GM21619 (cell line): Measurements from ENCODE around the gene PHKB.

Experiments
- ATAC-seq: cut with Tn5 transposase; IDR thresholded peaks from one replicate; pipeline ENCODE4 v1.9.1; 2021; ENCODE audit not compliant: unreplicated experiment

The PHKB gene

GRCh38 chr16:47617732-47618131, 156.6 kb downstream of the PHKB start:
- no peak for ATAC-seq

DNA sequence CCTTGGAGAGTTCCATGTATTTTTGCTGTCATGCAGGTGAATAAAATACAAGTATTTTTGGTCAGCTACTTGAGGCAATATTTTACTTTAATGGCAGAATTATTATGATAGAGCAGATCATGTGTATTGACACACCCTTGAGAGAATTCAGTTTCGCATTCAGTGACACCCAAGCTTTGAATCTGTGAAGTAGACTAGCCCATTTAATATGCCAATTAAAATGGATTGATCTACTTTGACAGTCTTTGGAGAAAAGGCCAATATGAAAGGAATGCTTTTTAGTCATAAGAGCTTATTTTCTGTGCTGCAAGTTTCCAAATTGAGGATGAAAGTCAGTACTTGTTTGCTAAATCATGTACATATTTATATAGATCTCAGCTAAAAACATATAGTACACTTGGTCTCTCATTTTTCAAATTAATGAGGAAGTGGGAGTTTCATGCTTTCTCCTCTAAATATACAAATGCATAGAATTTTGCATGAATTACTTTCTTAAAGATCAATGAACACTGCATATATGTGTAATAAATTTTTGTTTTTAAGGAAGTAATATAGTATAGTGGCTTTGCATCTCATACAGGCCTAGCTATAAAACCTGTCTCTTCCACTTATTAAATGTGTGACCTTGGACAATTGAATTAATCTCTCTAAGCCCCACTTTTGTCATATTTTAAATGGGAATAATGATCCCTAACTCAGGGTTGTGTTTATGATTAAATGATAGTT, 161.5 kb downstream of the PHKB start:
- no peak for ATAC-seq

GRCh38 chr16:47624563-47624962, 163.4 kb downstream of the PHKB start:
- ATAC-seq: no peak

- no peak for ATAC-seq
These were observed 164.0 kb downstream of the PHKB start for GRCh38 chr16:47625115-47625567.

DNA sequence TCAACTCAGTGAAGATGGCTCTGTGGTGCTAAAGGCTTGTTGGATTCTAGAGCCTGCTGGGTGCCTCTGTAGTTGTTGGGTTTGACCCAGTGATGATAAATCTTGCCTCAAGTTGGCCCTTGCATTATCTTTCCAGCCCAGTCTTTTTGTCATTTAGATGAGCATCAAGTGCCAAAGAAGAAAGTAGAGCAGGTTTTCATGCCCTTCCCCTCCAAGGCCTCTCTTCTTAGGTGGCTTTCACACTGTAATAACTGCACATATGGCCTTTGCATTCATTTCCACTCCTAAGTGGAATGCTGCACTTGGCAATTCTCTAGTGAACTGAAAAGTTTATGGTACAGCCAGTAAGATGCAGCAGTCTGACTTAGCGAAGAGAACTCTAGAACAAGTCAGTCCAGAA, 165.1 kb downstream of the PHKB start:
- ATAC-seq: no peak

DNA sequence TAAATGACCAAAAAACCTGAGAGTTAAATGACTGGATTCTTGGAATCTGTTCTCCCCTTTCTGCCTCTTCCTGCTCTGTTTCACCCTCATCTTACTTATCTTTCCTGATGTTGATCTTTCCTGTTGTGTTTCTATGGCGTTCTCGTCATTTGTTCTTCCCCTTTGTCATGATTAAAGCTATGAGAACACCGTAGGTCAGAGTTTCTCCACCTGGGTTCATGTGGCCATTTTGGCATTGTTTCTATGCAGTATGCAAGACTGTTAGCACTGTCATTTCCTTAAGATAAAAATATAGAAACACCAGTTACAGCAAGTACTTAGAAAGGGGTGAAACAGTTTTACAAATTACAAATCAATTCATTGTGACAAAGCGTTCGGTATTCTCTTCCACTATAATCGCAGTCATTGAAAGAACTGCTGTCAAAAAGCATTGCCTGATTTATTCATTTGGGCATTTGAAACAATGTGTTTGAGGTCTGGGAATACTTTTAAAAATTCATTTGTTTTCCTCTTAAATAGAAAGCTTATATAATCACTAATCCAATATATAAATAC, 166.0 kb downstream of the PHKB start:
- ATAC-seq: no peak

DNA sequence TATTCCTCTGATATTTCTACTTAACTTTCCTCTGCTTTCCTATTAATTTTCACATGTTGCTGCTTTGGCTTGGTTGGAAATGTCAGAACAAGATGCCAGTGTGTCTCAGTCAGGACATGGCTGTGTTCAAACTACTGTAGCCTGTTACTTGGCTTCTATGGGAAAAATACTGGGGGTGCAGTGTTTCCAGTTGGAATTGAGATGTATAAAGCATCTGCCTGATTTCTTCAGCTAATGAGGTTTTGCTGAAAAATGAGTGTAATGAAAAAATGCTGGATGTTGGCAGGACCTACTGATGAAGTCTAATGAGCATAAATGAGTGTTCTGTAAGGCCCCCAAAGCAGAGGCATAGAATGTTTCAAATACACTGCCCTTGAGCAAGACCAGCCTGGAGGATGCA, 166.6 kb downstream of the PHKB start:
- ATAC-seq: no peak

- ATAC-seq: no peak
These were observed 170.0 kb downstream of the PHKB start for GRCh38 chr16:47631131-47631530.

- ATAC-seq: no peak
These were observed 173.0 kb downstream of the PHKB start for GRCh38 chr16:47634126-47634525.

- no peak for ATAC-seq
These were observed 173.6 kb downstream of the PHKB start for GRCh38 chr16:47634727-47635126.

DNA sequence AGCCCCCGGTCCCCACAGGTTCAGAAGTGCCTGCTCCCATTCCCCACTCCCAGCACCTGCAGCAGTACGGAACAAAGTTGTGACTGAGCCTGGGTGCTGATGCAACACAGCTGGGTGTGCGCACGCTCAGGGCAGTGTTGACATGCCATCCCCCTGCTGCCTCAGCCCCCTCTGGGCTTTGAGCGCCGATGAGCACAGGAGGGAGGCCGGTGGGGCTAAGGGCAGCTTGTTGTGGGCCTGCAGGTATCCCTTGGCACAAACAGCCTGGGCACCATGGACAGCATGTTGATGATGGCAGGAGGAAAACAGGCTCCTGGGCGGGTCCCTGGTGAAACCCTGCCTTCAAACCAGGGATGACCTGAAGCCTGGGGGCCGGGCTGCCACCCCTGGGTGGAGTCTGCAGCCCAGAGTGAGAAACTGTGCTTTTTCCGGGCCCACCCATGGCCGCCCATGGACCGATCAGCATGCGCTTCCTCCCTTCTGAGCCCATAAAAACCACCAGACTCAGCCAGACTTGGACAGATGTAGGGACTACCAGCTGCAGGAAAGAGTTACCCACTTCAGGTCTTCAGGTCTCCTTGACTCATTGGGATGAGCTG, 175.5 kb downstream of the PHKB start:
- no peak for ATAC-seq

DNA sequence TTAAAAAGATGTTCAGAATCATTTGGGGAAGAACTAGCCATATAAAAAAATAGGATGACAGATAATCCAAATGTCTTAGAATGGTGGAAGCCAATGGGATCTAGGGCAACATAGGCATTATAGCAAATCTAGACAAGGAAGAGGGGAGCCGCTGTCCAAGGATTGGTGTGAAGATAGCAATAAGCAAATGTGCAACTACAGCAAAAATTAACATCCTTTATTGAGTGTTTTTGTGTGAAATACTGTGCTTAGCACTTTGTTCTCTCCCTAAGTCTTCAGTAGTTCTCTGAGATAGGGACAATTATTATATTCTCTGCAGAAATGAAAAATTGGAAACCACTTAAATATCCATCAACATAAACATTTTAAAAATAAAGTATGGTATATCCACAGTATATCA, 177.0 kb downstream of the PHKB start:
- ATAC-seq: no peak

GRCh38 chr16:47640661-47641060, 179.5 kb downstream of the PHKB start:
- ATAC-seq: no peak

DNA sequence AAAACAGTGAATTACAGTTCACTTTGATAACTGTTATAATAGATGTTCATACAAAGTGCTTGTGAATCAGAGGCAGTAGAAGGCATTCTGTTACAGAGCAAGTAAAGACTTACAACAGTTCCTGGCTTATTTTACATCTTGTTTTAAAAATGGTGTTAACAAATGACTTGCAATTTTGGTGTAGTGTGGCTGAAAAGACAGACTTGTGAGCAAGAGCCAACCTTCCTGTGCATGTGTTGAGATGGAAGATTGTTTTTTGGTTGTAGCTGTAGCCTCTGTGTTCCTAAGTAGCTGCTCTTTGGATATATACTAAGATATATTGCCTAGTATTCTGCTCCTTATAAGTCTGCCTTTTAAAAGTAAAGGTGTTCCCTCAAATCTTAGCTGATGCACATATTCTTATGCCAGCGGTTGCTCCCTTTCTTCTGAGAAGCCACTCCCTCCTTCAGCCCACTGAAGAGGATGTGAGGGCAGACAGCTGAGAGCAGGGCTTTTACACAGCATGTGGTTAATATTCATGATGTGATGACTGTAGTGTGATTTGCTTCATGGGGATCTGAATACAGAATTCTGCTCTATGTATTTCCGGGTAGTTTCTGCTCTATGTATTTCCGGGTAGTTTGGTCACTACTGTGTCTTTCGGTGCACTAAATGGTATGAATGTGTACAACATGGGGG, 182.3 kb downstream of the PHKB start:
- ATAC-seq: no peak

DNA sequence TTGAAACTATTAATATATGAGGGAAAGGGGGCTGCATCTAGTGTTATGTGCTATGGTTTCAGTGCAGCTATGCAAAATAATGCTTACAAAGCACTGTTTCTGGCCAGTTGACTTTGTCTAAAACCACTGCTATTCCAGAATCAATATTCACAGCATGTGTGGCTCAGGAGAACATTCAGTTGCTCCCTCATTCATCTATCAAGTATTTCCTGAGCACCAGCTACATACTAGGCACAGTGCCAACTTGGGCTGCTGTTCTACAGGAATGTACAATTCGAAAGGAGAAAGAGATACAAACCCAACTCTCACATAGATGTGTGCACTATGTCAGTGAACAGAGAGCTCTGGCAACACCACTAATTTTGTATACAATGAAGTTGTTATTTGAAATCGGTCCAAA, 183.0 kb downstream of the PHKB start:
- ATAC-seq: no peak

GRCh38 chr16:47644661-47645060, 183.5 kb downstream of the PHKB start:
- no peak for ATAC-seq

DNA sequence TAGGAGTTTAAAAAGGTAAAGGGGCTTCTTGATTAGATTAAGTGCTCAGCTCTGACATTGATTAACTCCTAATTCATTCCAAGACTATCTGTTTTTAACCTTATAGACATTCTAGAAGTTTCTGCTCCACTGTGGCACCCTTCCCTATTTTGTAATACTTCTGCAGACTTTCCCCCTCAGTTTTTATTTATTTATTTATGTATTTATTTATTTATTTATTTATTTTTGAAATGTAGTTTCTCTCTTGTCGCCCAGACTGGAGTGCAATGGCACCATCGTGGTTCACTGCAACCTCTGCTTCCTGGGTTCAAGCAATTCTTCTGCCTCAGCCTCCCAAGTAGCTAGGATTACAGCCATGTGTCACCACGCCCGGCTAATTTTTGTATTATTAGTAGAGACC, 185.8 kb downstream of the PHKB start:
- no peak for ATAC-seq

DNA sequence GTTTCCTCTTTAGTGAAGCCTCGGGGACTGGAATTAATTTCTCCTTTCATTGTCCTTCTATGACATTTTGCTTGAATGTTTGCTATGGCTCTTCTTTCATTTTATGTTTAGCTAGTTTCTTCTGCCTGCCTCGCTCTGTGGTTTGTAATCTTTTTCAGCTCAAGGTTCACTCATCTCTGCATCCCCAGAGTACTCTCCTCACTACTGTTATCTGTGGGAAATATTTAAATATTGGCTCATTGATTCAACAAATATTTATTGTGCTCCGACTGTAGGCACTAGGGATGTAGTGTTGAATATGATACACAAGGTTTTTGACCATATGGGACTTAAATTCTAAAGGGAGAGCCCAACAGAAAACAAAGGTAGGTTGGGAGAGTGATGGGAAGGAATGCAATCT, 195.9 kb downstream of the PHKB start:
- no peak for ATAC-seq

- no peak for ATAC-seq
These were observed 196.8 kb downstream of the PHKB start for GRCh38 chr16:47657977-47658376.

DNA sequence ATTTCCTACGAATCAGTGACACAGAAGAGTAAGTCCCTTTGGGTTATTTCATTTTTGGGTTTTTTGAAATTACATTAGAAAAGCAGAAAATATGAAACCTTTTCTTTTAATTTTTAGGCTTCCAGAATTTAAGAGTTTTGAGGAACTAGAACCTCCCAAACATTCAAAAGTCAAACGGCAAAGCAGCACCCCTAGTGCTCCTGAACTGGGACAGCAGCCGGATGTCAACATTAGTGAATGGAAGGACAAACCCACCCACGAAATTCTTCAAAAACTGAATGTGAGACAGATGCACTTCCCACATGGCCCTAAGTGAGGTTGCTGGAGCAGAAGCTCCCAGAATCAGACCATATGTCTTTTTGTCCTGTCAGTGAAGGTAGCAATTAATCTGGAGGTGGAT, 199.4 kb downstream of the PHKB start:
- no peak for ATAC-seq

GRCh38 chr16:47664653-47665325, 203.7 kb downstream of the PHKB start:
- no peak for ATAC-seq
